BLaER1 (cell line): ENCODE results near the gene LAMA2.

Experiments
- H3K27ac ChIP-seq: shearing (Covaris generic); formaldehyde crosslinking; 2 replicates; pipeline ENCODE4 v1.8.1; 2022
- H3K27me3 ChIP-seq: shearing (Covaris generic); formaldehyde crosslinking; 2 replicates; pipeline ENCODE4 v1.8.1; 2022
- H3K36me3 ChIP-seq: shearing (Covaris generic); formaldehyde crosslinking; 2 replicates; pipeline ENCODE4 v1.8.1; 2022
- H3K4me1 ChIP-seq: shearing (Covaris generic); formaldehyde crosslinking; 2 replicates; pipeline ENCODE4 v1.8.1; 2022
- H3K4me2 ChIP-seq: shearing (Covaris generic); formaldehyde crosslinking; 2 replicates; pipeline ENCODE4 v1.8.1; 2022
- H3K4me3 ChIP-seq: shearing (Covaris generic); formaldehyde crosslinking; 2 replicates; pipeline ENCODE4 v1.8.1; 2022
- H3K9ac ChIP-seq: shearing (Covaris generic); formaldehyde crosslinking; 2 replicates; pipeline ENCODE4 v1.8.1; 2022
- H3K9me3 ChIP-seq: shearing (Covaris generic); formaldehyde crosslinking; 2 replicates; pipeline ENCODE4 v1.8.1; 2022
- H4K20me1 ChIP-seq: shearing (Covaris generic); formaldehyde crosslinking; 2 replicates; pipeline ENCODE4 v1.8.1; 2022
- Cebpa-rat ChIP-seq: shearing (Covaris generic); IDR thresholded peaks from 2 replicates; pipeline ENCODE4 v1.8.1; 2022

LAMA2 gene

GRCh38 chr6:129429956-129430355 lies 547.0 kb downstream of the LAMA2 start:
- H3K4me2 ChIP-seq = no peak overlapping the region
- H3K36me3 ChIP-seq = no peaks in the 10 kb centered on the region
- TF ChIP-seq Cebpa-rat = no peak
- no peak overlapping the region for H3K4me3 ChIP-seq
- H3K27ac ChIP-seq = no peak overlapping the region
- no peak overlapping the region for H3K9ac ChIP-seq
- H3K27me3 ChIP-seq = no peaks in the 10 kb centered on the region
- no peaks in the 10 kb centered on the region for H3K9me3 ChIP-seq
- no peaks in the 10 kb centered on the region for H3K4me1 ChIP-seq
- H4K20me1 ChIP-seq = no peaks in the 10 kb centered on the region

GRCh38 chr6:129432738-129433137 lies 549.8 kb downstream of the LAMA2 start:
- Histone ChIP-seq H3K4me2 (no peak overlapping the region), H4K20me1 (no peaks in the 10 kb centered on the region), H3K9me3 (no peaks in the 10 kb centered on the region), H3K36me3 (no peaks in the 10 kb centered on the region), H3K4me1 (no peaks in the 10 kb centered on the region), H3K27ac (no peak overlapping the region), H3K27me3 (no peaks in the 10 kb centered on the region), H3K9ac (no peak overlapping the region), H3K4me3 (no peak overlapping the region)
- no peak for TF ChIP-seq Cebpa-rat

- Histone ChIP-seq H3K9me3 (no peaks in the 10 kb centered on the region), H4K20me1 (no peaks in the 10 kb centered on the region), H3K9ac (no peak overlapping the region), H3K4me2 (no peak overlapping the region), H3K36me3 (no peaks in the 10 kb centered on the region), H3K27me3 (no peaks in the 10 kb centered on the region), H3K4me3 (no peak overlapping the region), H3K27ac (no peak overlapping the region), H3K4me1 (no peaks in the 10 kb centered on the region)
- TF ChIP-seq Cebpa-rat = no peak
Observed at GRCh38 chr6:129434091-129434490, 551.2 kb downstream of the LAMA2 start.

- no peaks in the 10 kb centered on the region for H3K27me3 ChIP-seq
- H3K4me2 ChIP-seq = no peak overlapping the region
- no peaks in the 10 kb centered on the region for H3K9me3 ChIP-seq
- H3K27ac ChIP-seq = no peak overlapping the region
- no peaks in the 10 kb centered on the region for H3K4me1 ChIP-seq
- H3K36me3 ChIP-seq = no peaks in the 10 kb centered on the region
- TF ChIP-seq Cebpa-rat = no peak
- no peak overlapping the region for H3K9ac ChIP-seq
- H4K20me1 ChIP-seq = no peaks in the 10 kb centered on the region
- no peak overlapping the region for H3K4me3 ChIP-seq
Observed at GRCh38 chr6:129440691-129441090, 557.8 kb downstream of the LAMA2 start.

GRCh38 chr6:129444683-129445082 lies 561.7 kb downstream of the LAMA2 start:
- Histone ChIP-seq H3K36me3 (no peaks in the 10 kb centered on the region), H4K20me1 (no peaks in the 10 kb centered on the region), H3K27ac (no peak overlapping the region), H3K27me3 (no peaks in the 10 kb centered on the region), H3K4me3 (no peak overlapping the region), H3K9me3 (no peaks in the 10 kb centered on the region), H3K9ac (no peak overlapping the region), H3K4me1 (no peaks in the 10 kb centered on the region), H3K4me2 (no peak overlapping the region)
- TF ChIP-seq Cebpa-rat = no peak

GRCh38 chr6:129446272-129447197 lies 563.6 kb downstream of the LAMA2 start:
- Histone ChIP-seq H3K4me1 (no peaks in the 10 kb centered on the region), H3K4me2 (no peak overlapping the region), H3K27me3 (no peaks in the 10 kb centered on the region), H4K20me1 (no peaks in the 10 kb centered on the region), H3K9ac (no peak overlapping the region), H3K4me3 (no peak overlapping the region), H3K27ac (no peak overlapping the region), H3K36me3 (no peaks in the 10 kb centered on the region), H3K9me3 (no peaks in the 10 kb centered on the region)
- TF ChIP-seq Cebpa-rat = no peak

GRCh38 chr6:129447198-129447565 lies 564.2 kb downstream of the LAMA2 start:
- no peak overlapping the region for H3K4me2 ChIP-seq
- H3K27me3 ChIP-seq = no peaks in the 10 kb centered on the region
- H3K4me1 ChIP-seq = no peaks in the 10 kb centered on the region
- H3K27ac ChIP-seq = no peak overlapping the region
- no peak overlapping the region for H3K4me3 ChIP-seq
- H3K9me3 ChIP-seq = no peaks in the 10 kb centered on the region
- no peaks in the 10 kb centered on the region for H4K20me1 ChIP-seq
- H3K36me3 ChIP-seq = no peaks in the 10 kb centered on the region
- H3K9ac ChIP-seq = no peak overlapping the region
- TF ChIP-seq Cebpa-rat = no peak

- H3K4me2 ChIP-seq = no peak overlapping the region
- H3K4me3 ChIP-seq = no peak overlapping the region
- no peak for TF ChIP-seq Cebpa-rat
- H3K36me3 ChIP-seq = no peaks in the 10 kb centered on the region
- no peaks in the 10 kb centered on the region for H3K4me1 ChIP-seq
- no peak overlapping the region for H3K9ac ChIP-seq
- no peaks in the 10 kb centered on the region for H3K9me3 ChIP-seq
- no peaks in the 10 kb centered on the region for H4K20me1 ChIP-seq
- H3K27ac ChIP-seq = no peak overlapping the region
- H3K27me3 ChIP-seq = no peaks in the 10 kb centered on the region
Observed at GRCh38 chr6:129448965-129449364, 566.0 kb downstream of the LAMA2 start.

- Histone ChIP-seq H4K20me1 (no peaks in the 10 kb centered on the region), H3K9ac (no peak overlapping the region), H3K9me3 (no peaks in the 10 kb centered on the region), H3K27ac (no peak overlapping the region), H3K4me1 (no peaks in the 10 kb centered on the region), H3K36me3 (no peaks in the 10 kb centered on the region), H3K27me3 (no peaks in the 10 kb centered on the region), H3K4me3 (no peak overlapping the region), H3K4me2 (no peak overlapping the region)
- no peak for TF ChIP-seq Cebpa-rat
Observed at GRCh38 chr6:129451187-129451586, 568.2 kb downstream of the LAMA2 start.

- Histone ChIP-seq H3K4me3 (no peak overlapping the region), H3K4me1 (no peaks in the 10 kb centered on the region), H3K9me3 (no peaks in the 10 kb centered on the region), H4K20me1 (no peaks in the 10 kb centered on the region), H3K4me2 (no peak overlapping the region), H3K9ac (no peak overlapping the region), H3K36me3 (no peaks in the 10 kb centered on the region), H3K27me3 (no peaks in the 10 kb centered on the region), H3K27ac (no peak overlapping the region)
- TF ChIP-seq Cebpa-rat = no peak
Observed at GRCh38 chr6:129453073-129453472, 570.1 kb downstream of the LAMA2 start.
